Natural killer cell treated with Interleukin-12 subunit alpha and Interleukin-12 subunit beta and Interleukin-15 and Interleukin-18, amount 100 ng/mL, for 72 hours (primary cell): ENCODE results near the gene AFF3. TPM values are rescaled to one million over a fixed set of nuclear protein-coding genes. Genes with fewer than 3 reads are reported as not detected.
"Not testable (repeated sequence)": the region's sequence is repeated elsewhere in the genome, so short reads cannot be mapped to it uniquely, and the experiment has no call there.

Experiments used
- ATAC-seq, 2 donors: fragments of 150-1000 bp; cut with Tn5 transposase in 1 of 2; sonication (Bioruptor Pico), chemical (Tn5 transposase) in 1 of 2; 2 replicates each; pipeline ENCODE4 v1.10.0; 2021
- DNase-seq: peaks from one replicate; pipeline ENCODE4 v3.0.0; 2022; ENCODE audit warnings: low spot score
- H3K27ac Mint-ChIP-seq, 2 donors: 1 replicate in 1 of 2; 2 replicates in 1 of 2; pipeline ENCODE4 v1.8.0; 2022; ENCODE audit warnings: mixed read lengths in 2 of 2, mild to moderate bottlenecking in 1 of 2, moderate library complexity in 1 of 2
- H3K27me3 Mint-ChIP-seq, 2 donors: 1 replicate in 1 of 2; 2 replicates in 1 of 2; pipeline ENCODE4 v1.8.0; 2022; ENCODE audit warnings: mixed read lengths in 2 of 2
- H3K36me3 Mint-ChIP-seq: one replicate; pipeline ENCODE4 v1.8.0; 2022; ENCODE audit warnings: mixed read lengths
- H3K4me1 Mint-ChIP-seq, 2 donors: 1 replicate in 1 of 2; 2 replicates in 1 of 2; pipeline ENCODE4 v1.8.0; 2022; ENCODE audit warnings: low read depth in 2 of 2, mixed read lengths in 2 of 2, mild to moderate bottlenecking in 1 of 2
- H3K4me3 Mint-ChIP-seq: one replicate; pipeline ENCODE4 v1.8.0; 2022; ENCODE audit warnings: mixed read lengths
- H3K9me3 Mint-ChIP-seq: 2 replicates; pipeline ENCODE4 v1.8.0; 2022; ENCODE audit warnings: mixed read lengths
- total RNA-seq, 2 donors: library from RNA; stranded (reverse); gene quantifications; one replicate each; pipeline ENCODE4 v1.2.3, GENCODE V29; 2022

Gene AFF3
- total RNA-seq, 2 donors from 2014 or later, result 1.5 TPM; not detected in 1

DNA sequence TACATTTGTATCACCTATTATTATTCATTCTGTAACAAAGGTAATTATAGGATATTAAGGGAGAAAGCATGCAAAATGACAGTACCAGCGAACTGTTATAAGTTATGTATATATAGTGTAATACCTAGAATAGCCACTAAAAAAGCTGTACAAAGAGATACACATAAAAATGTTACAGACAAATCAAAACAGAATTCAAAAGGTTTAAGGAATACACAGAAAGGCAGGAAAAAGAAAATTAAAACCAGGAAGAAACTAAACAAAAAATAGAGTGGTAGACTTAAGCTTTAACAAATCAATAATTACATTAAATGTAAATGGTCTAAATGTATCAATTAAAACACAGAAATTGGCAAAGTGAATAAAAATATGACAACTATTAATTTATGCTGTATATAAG, 476.1 kb downstream of the AFF3 start:
- ATAC-seq, result no peak
- no peak overlapping the region for H3K4me3 Mint-ChIP-seq
- no peaks in the 10 kb centered on the region for H3K36me3 Mint-ChIP-seq

DNA sequence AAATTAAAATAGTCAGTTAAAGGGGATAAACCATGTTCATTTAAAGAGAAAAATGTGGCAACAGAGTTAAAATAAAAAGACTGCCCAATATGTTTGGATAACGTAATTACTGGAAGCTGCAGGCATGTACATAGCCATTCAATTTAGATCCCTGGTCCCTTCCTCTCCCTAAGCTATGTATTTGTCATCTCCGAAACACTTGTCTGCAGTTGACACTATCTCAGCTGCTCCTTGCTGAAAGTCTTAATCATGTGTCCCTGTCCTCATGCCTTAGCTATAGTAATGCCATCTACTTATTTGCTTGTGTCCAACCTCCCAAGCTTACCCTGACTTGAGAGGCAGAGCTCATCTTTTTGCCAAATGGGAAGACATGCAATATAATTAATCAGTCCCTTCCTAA, 478.7 kb downstream of the AFF3 start:
- no peaks in the 10 kb centered on the region for H3K4me1 Mint-ChIP-seq
- peaks cover 7% of the 10 kb centered on the region for H3K9me3 Mint-ChIP-seq
- no peak overlapping the region for H3K27ac Mint-ChIP-seq
- H3K36me3 Mint-ChIP-seq, result no peaks in the 10 kb centered on the region
- H3K27me3 Mint-ChIP-seq, result peaks cover 6 to 29% of the 10 kb centered on the region in 2 donors
- H3K4me3 Mint-ChIP-seq, result no peak overlapping the region
- DNase-seq (no peak), ATAC-seq (no peak)

More for the DNA sequence above, 476.1 kb downstream of the AFF3 start:
- Mint-ChIP-seq H3K9me3 (peaks cover 7% of the 10 kb centered on the region), H3K27me3 (peaks cover 6 to 29% of the 10 kb centered on the region in 2 donors), H3K27ac (no peak overlapping the region), H3K4me1 (no peaks in the 10 kb centered on the region)
- no peak for DNase-seq

DNA sequence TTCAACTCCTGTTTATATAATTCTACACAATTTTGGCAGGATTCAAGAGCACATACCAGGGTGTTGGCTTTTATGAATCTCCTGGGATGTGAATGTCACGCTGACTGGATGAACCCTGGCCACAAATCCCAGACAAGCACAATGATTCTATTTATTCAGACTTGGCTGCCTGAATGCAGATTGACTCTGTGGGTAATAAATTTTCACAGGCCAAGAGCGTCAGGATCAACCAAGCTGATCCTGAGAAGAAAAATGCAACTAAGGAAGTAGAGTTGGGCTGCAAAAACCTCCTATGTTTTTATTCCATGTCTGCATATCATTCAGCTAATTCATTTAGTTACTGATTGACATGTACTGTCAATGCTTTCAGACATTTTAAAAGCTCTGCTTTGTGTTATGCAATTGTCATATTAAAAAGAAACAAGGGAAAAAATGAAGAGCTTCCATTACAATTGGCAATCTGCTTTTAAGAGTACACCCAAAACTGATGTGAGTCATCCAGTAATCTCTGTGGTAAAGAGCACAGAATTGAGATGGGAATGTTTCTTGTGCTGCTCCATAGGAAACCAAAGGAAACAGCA, 479.5 kb downstream of the AFF3 start:
- H3K27me3 Mint-ChIP-seq, result peaks cover 6 to 29% of the 10 kb centered on the region in 2 donors
- H3K27ac Mint-ChIP-seq, result no peak overlapping the region
- H3K36me3 Mint-ChIP-seq, result no peaks in the 10 kb centered on the region
- peaks cover 7% of the 10 kb centered on the region for H3K9me3 Mint-ChIP-seq
- no peak for DNase-seq
- ATAC-seq, result no peak
- H3K4me3 Mint-ChIP-seq, result no peak overlapping the region
- no peaks in the 10 kb centered on the region for H3K4me1 Mint-ChIP-seq

DNA sequence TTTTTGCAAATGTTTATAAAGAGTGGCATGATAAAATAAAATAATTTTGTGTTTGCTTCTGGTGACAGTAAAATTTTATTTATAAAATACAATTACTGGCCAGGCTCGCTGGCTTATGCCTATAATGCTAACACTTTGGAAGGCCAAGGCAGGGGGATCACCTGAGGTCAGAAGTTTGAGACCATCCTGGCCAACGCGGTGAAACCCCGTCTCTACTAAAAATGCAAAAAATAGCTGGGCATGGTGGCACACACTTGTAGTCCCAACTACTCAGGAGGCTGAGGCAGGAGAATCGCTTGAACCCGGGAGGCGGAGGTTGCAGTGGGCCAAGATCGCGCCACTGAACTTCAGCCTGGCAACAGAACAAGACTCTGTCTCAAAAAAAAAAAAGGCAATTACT, 480.6 kb downstream of the AFF3 start:
- not testable (repeated sequence) for DNase-seq, ATAC-seq, H3K9me3 Mint-ChIP-seq

DNA sequence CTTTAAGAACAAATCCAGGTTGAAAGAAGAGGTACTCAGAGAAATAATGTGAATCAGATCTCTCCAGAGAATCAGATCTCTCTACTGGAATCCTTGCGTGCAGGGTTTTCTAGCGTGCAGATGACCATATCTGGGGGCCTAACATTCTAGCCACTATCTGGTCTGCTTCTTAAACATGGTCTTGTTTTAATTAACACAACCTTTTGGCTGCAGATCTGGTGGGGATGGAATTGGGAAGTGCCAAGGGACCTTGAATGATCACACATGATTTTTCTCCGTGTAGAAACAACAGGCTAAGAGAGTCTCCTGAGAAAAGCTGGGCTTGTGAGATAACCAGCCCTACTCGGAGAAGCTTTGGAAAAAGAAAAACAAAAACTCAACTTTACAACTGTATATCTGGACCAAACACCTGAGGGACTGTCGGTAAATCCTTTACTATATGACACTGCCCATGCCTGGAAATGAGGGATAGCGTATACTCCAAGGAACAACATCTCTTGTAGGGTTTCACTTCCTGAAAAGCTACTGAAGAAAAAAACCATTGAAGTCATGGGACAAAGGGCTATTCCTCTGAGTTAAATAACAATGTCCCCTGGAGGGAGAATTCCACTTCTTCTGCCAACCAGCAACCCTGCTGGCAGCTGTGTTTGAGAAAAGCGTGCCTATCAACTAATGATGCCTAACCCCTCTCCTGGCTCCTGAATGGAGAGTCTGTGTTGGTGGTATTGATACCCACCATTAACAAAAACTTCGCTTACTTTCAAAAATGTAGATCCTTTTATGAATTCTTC, 481.6 kb downstream of the AFF3 start:
- Mint-ChIP-seq H3K4me3 (no peak overlapping the region), H3K36me3 (no peaks in the 10 kb centered on the region), H3K27me3 (peaks cover 4 to 21% of the 10 kb centered on the region in 2 donors), H3K27ac (no peak overlapping the region), H3K9me3 (peaks cover 5% of the 10 kb centered on the region), H3K4me1 (no peaks in the 10 kb centered on the region)
- DNase-seq (no peak), ATAC-seq (no peak)

More for the DNA sequence above, 480.6 kb downstream of the AFF3 start:
- not testable (repeated sequence) for H3K36me3 Mint-ChIP-seq, H3K4me3 Mint-ChIP-seq, H3K4me1 Mint-ChIP-seq, H3K27ac Mint-ChIP-seq
- H3K27me3 Mint-ChIP-seq, result peaks cover 6 to 29% of the 10 kb centered on the region in 2 donors

DNA sequence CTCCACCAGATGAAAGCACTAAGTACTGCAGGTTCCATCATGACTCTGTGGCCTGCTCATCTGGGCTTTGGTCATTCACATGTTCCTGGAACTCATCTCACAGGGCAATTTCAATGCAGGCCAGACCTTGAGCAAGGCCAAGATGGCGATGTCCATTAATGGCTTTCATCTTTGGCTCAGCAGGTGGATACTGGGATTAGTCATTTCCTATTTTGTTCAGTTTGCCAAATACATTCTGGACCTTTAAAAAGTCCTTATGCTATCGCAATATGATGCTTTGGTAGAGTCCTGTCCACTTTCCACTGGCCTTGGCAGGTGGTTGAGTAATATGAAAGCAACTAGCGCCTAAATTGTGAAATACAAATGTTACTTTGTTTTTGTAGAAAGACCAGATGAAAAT, 482.5 kb downstream of the AFF3 start:
- Mint-ChIP-seq H3K4me3 (no peak overlapping the region), H3K27ac (no peak overlapping the region), H3K27me3 (peaks cover 0 to 12% of the 10 kb centered on the region in 2 donors), H3K9me3 (peaks cover 3% of the 10 kb centered on the region), H3K4me1 (no peaks in the 10 kb centered on the region), H3K36me3 (no peaks in the 10 kb centered on the region)
- no peak for DNase-seq
- ATAC-seq, result no peak

DNA sequence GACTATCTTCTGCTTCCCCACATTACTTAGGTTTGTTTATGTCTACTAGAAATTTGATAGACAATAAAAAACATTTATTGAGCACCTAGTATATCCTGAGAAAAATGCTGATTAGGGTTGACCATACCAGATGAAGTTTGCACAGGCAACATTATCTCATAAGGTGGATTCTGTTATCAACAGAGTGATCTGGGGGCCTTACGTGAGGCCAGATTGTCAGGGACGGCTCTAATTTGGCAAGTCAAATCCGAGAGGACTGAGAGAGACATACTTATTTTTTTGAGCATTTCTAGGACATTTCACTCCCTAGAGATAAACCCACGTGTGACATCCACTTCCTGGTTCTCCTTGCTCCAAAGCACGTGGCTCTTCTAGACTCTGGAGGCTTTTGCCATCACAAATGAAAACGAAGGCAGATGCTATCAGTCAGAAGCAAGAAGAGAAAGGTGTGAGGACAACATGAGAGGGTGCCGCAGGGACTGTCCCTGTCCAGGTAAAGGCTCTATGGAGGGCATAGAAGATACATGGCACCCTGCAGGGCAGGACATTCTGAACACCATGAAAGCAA, 484.6 kb downstream of the AFF3 start:
- ATAC-seq, result no peak
- no peaks in the 10 kb centered on the region for H3K9me3 Mint-ChIP-seq
- H3K4me1 Mint-ChIP-seq, result no peaks in the 10 kb centered on the region
- H3K4me3 Mint-ChIP-seq, result no peak overlapping the region
- H3K36me3 Mint-ChIP-seq, result no peaks in the 10 kb centered on the region
- DNase-seq, result no peak
- no peaks in the 10 kb centered on the region for H3K27me3 Mint-ChIP-seq
- no peak overlapping the region for H3K27ac Mint-ChIP-seq

DNA sequence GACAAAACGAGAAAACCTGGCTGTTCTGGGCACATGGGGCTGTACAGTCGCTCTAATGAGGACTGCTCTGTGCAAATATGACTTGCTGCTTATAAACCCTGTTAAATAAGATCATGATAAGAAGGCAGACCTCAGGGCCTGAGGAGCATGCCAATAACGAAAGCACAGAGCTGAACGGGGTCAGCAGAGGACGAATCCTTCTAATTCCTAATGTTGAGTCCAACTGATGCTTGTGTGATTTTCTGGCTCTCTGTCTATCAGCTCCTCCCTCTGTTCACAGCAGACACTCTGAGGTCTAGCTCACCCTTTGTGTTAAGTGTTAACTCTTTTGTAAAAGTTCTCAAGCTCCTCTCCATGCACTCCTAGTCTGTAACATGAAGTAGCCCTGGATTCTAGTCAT, 485.4 kb downstream of the AFF3 start:
- ATAC-seq (no peak), DNase-seq (no peak)
- no peaks in the 10 kb centered on the region for H3K36me3 Mint-ChIP-seq
- H3K4me3 Mint-ChIP-seq, result no peak overlapping the region
- H3K27me3 Mint-ChIP-seq, result no peaks in the 10 kb centered on the region
- no peaks in the 10 kb centered on the region for H3K9me3 Mint-ChIP-seq
- H3K4me1 Mint-ChIP-seq, result no peaks in the 10 kb centered on the region
- no peak overlapping the region for H3K27ac Mint-ChIP-seq

DNA sequence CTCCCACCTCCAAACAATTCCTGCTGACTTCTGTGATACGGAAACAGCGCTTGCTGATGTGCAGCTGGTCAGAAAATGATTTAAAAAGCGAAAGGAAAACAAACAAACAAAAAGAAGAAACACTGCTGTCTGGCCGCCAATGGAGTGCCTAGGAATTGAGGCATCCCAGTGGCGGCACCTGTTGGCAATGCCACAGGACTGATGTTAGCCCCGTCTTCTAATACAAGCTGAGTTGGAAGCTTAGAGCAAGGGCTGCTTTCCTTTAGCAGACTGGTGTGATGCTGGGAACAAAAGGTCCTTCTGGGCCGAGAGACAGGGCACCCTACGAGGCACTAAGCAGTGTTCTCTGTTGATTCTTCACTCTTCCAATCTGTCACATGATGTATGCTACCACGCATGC, 489.0 kb downstream of the AFF3 start:
- no peak overlapping the region for H3K27ac Mint-ChIP-seq
- DNase-seq (no peak), ATAC-seq (no peak)
- H3K4me3 Mint-ChIP-seq, result no peak overlapping the region
- H3K9me3 Mint-ChIP-seq, result no peaks in the 10 kb centered on the region
- H3K36me3 Mint-ChIP-seq, result no peaks in the 10 kb centered on the region
- H3K27me3 Mint-ChIP-seq, result peaks cover 3 to 12% of the 10 kb centered on the region in 2 donors
- peaks cover 0 to 2% of the 10 kb centered on the region in 2 donors for H3K4me1 Mint-ChIP-seq

DNA sequence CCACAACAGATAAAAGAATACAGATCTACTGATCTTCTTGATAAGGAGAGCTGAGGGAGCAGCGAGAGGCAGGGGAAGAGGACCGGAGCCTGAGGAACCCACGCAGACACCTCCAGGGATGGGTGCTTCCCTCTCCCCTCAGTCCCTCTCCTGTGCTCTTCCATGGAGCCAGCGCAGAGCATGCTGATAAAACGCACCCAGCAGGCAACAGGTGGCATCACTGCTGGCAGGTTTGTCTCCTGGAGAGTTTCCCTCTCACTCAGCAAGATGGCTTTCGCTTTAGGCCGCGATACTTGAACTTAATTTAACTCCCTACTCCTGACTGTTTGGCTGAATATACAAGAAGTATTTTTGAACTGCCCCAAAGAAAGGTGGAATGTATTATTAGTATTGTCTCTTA, 489.5 kb downstream of the AFF3 start:
- Mint-ChIP-seq H3K27ac (no peak overlapping the region), H3K4me1 (peaks cover 0 to 2% of the 10 kb centered on the region in 2 donors), H3K9me3 (no peaks in the 10 kb centered on the region), H3K4me3 (no peak overlapping the region), H3K27me3 (peaks cover 3 to 12% of the 10 kb centered on the region in 2 donors), H3K36me3 (no peaks in the 10 kb centered on the region)
- DNase-seq (no peak), ATAC-seq (peak in 1 of 2 donors; percentile 5)

DNA sequence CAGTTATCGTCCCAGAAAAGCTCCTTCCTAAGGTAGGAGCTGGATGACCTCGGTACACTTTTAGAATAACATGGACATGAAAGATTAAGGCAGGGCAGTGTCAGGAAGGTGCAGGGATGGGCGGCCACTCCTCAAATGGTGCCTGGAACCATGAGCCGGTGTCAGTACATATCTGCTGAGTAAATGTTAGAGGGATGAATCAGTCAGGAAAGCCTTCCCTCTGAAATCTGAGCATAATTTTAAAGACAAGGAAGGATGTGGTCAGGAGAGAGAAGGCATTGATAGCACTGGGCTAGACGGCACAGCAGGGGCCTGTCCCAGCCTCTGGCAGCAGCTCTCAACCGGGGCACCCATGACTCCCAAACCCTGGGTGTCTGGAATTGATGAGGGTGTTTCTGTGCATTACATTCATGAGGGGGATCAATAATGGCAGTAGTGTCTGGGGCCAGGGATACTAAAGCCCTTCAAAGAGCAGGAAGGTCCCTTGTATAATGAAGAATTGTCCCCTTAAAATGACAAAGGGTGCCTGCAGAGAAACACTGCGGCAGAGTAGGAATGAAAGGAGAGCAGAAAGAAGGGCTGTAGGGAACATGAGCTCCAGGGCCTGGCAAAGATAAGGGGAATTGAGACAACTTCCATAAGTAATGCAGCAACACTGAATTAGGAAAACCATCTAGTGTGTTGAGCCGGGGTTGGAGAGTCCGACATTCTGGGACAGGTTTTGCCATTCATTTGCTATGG, 490.3 kb downstream of the AFF3 start:
- H3K4me1 Mint-ChIP-seq, result peaks cover 0 to 2% of the 10 kb centered on the region in 2 donors
- no peaks in the 10 kb centered on the region for H3K36me3 Mint-ChIP-seq
- no peaks in the 10 kb centered on the region for H3K9me3 Mint-ChIP-seq
- peaks cover 3 to 12% of the 10 kb centered on the region in 2 donors for H3K27me3 Mint-ChIP-seq
- ATAC-seq, result no peak
- DNase-seq, result no peak
- no peak overlapping the region for H3K27ac Mint-ChIP-seq
- H3K4me3 Mint-ChIP-seq, result no peak overlapping the region

DNA sequence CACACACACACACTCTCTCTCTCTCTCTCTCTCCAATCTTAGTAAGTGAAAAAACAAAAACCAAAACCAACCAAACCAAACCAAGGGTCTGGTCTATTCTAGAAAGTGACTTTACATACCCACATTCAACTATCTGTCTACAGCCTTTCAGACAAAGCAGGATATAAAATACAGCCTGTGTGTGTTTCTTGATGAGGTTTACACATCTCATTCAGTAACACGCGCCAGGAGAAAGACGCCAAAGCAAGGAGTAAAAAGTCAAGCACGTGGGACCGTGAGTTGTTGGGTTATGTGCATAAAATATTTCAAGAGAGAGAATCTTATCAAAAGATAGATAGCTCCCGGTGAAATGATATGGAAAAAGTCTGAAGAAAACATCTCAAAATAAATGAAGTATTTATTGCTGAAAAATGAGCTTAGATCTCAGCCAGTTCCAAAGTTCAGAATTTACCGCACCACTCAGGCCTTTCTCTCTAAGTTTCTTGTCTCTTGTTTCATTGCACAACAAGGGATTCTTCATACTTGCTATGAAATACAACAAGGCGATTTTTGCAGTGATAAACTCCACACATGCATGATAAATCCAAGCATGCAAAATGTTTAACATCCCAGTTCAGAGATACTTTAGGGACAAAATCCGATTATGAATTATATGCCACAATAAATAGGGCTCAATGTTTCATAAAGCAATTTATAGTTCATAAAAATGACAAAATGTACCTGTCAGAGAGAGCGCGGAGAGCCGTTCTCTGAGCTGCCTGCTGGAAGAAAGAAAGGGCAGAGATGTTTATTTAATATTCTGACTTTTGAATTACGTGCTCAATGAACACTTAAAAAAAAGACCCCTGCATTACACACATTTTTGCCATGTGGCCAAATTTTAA, 493.2 kb downstream of the AFF3 start:
- no peaks in the 10 kb centered on the region for H3K36me3 Mint-ChIP-seq
- ATAC-seq, result no peak

More for the DNA sequence above, 493.2 kb downstream of the AFF3 start:
- no peak for DNase-seq
- peaks cover 3 to 12% of the 10 kb centered on the region in 2 donors for H3K27me3 Mint-ChIP-seq
- no peak overlapping the region for H3K27ac Mint-ChIP-seq
- H3K9me3 Mint-ChIP-seq, result no peaks in the 10 kb centered on the region
- H3K4me1 Mint-ChIP-seq, result peaks cover 0 to 2% of the 10 kb centered on the region in 2 donors
- no peak overlapping the region for H3K4me3 Mint-ChIP-seq
